Measurements from ENCODE around the gene ANO4.
"Not testable (repeated sequence)": the region's sequence is repeated elsewhere in the genome, so short reads cannot be mapped to it uniquely, and the experiment has no call there.

ANO4 gene

DNA sequence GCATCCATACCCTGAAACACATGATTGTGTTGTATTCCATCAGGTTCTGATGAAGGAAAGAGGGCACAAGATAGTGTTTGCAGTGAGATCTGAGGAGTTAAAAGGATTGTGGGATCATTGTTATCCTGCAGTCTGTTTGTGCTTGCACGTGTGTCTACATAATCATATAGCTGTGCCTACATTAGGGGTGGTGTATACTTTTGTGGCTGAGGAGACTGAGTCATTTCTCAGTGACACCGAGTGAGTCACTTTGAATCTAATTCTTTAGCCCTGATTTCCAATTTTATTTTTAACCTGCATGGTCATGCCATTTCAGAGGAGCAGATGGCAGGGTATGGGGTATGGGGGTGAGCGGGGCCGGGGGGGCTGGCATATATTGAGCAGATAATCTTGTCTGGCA lies 133.2 kb downstream of the ANO4 start (continued):
- TF ChIP-seq, protein P1, sequence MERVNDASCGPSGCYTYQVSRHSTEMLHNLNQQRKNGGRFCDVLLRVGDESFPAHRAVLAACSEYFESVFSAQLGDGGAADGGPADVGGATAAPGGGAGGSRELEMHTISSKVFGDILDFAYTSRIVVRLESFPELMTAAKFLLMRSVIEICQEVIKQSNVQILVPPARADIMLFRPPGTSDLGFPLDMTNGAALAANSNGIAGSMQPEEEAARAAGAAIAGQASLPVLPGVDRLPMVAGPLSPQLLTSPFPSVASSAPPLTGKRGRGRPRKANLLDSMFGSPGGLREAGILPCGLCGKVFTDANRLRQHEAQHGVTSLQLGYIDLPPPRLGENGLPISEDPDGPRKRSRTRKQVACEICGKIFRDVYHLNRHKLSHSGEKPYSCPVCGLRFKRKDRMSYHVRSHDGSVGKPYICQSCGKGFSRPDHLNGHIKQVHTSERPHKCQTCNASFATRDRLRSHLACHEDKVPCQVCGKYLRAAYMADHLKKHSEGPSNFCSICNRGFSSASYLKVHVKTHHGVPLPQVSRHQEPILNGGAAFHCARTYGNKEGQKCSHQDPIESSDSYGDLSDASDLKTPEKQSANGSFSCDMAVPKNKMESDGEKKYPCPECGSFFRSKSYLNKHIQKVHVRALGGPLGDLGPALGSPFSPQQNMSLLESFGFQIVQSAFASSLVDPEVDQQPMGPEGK (tag by site-specific recombination; IDR thresholded peaks at IDR 0.05) = no peak
- no peak for TF ChIP-seq ZNF239 (tag by site-specific recombination; IDR thresholded peaks at IDR 0.05)

DNA sequence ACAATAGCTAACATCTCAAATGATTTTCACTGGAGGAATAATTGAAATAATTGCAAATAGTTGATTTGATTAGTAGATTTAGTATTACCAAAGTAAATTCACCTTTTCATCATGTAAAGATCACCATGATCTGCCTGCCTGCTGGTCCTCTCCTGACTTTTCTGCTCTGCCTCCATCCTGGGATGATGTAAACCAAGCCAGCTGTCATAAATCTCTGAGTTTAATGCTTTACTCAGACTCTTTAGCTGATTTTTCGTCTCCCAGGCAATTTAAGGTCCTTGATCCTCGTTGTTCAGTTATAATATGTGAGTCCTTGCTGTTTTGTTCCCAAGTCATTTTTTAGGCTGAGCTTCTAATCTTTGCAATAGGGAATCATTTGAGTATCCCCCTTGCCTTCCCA lies 138.0 kb downstream of the ANO4 start:
- ChIA-PET CTCF (interaction anchor here (0.6 kb wide), 1 partner anchor 35 kb away, joined by 3 read pairs; no protein-coding TSS in a partner anchor), POLR2A (no interaction called here)

DNA sequence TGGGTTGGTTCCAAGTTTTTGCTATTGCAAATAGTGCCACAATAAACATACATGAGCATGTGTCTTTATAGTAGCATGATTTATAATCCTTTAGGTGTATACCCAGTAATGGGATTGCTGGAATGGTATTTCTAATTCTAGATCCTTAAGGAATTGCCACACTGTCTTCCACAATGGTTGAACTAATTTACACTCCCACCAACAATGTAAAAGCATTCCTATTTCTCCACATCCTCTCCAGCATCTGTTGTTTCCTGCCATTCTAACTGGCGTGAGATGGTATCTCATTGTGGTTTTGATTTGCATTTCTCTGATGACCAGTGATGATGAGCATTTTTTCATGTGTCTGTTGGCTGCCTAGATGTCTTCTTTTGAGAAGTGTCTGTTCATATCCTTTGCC lies 139.0 kb downstream of the ANO4 start:
- H3K9me3 ChIP-seq (ENCODE audit: control insufficient read depth, insufficient read depth, low read depth, low read length); POLR2A ChIA-PET; H3K4me1 ChIP-seq (ENCODE audit: control insufficient read depth, insufficient read depth, low read length); H3K27ac ChIP-seq (ENCODE audit: extremely low read depth, low read depth, low read length); CTCF ChIA-PET; H3K36me3 ChIP-seq (ENCODE audit: control insufficient read depth in 2 of 2, insufficient read depth in 1 of 2, low read length in 2 of 2); H3K4me3 ChIP-seq (ENCODE audit: low read depth, low read length): not testable (repeated sequence)

More for the DNA sequence above, 138.0 kb downstream of the ANO4 start:
- H3K4me3 ChIP-seq (ENCODE audit: low read depth, low read length) = no peak overlapping the region
- no peaks in the 10 kb centered on the region for H3K4me1 ChIP-seq (ENCODE audit: control insufficient read depth, insufficient read depth, low read length)
- no peak for TF ChIP-seq ZBTB48 (tag by site-specific recombination; IDR thresholded peaks at IDR 0.05)
- no peaks in the 10 kb centered on the region for H3K36me3 ChIP-seq (ENCODE audit: control insufficient read depth in 2 of 2, insufficient read depth in 1 of 2, low read length in 2 of 2)
- H3K9me3 ChIP-seq (ENCODE audit: control insufficient read depth, insufficient read depth, low read depth, low read length) = no peaks in the 10 kb centered on the region
- no peak overlapping the region for H3K27ac ChIP-seq (ENCODE audit: extremely low read depth, low read depth, low read length)

DNA sequence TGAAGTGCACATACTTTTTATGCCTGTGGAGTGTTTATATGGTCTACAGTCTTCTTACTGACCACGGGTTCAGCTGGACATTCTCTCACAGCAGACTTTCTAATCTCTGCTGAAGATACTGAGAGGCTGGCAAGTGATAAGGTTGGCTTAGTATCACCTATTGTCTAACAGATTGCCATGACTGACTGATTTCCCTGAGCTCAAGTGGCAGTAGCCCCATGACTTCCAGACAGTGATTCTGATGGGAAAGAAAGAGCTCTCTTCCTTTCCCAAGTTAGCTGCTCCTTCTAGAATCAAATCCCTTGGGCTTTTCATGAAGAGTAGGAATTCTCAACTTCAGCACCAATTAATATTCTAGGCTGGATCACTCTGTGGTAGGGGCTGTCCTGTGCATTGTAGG lies 141.4 kb downstream of the ANO4 start:
- H3K4me3 ChIP-seq (ENCODE audit: low read depth, low read length) = no peak overlapping the region
- no peaks in the 10 kb centered on the region for H3K9me3 ChIP-seq (ENCODE audit: control insufficient read depth, insufficient read depth, low read depth, low read length)
- TF ChIP-seq YY1 (tag by site-specific recombination; IDR thresholded peaks at IDR 0.05) (no peak), ZNF366 (tag by site-specific recombination; conservative IDR thresholded peaks at IDR 0.05) (no peak), ZNF768 (tag by site-specific recombination; IDR thresholded peaks at IDR 0.05) (no peak), ZNF791 (tag by site-specific recombination; IDR thresholded peaks at IDR 0.05) (no peak), ZNF155 (tag by site-specific recombination; IDR thresholded peaks at IDR 0.05) (no peak), GLIS2 (tag by site-specific recombination; IDR thresholded peaks at IDR 0.05) (no peak), SCRT2 (tag by site-specific recombination; IDR thresholded peaks at IDR 0.05) (no peak), ZNF248 (tag by site-specific recombination; IDR thresholded peaks at IDR 0.05) (no peak), ZBTB48 (tag by site-specific recombination; IDR thresholded peaks at IDR 0.05) (no peak), ZFP3 (tag by site-specific recombination; IDR thresholded peaks at IDR 0.05; ENCODE audit: low read depth) (no peak), KLF8 (tag by site-specific recombination; IDR thresholded peaks at IDR 0.05) (no peak), ZNF426 (tag by site-specific recombination; IDR thresholded peaks at IDR 0.05) (no peak), RBAK (tag by site-specific recombination; IDR thresholded peaks at IDR 0.05) (no peak), ZNF677 (tag by site-specific recombination; IDR thresholded peaks at IDR 0.05) (no peak), ZFP69B (tag by site-specific recombination; IDR thresholded peaks at IDR 0.05) (no peak)
- TF ChIP-seq, protein P2, sequence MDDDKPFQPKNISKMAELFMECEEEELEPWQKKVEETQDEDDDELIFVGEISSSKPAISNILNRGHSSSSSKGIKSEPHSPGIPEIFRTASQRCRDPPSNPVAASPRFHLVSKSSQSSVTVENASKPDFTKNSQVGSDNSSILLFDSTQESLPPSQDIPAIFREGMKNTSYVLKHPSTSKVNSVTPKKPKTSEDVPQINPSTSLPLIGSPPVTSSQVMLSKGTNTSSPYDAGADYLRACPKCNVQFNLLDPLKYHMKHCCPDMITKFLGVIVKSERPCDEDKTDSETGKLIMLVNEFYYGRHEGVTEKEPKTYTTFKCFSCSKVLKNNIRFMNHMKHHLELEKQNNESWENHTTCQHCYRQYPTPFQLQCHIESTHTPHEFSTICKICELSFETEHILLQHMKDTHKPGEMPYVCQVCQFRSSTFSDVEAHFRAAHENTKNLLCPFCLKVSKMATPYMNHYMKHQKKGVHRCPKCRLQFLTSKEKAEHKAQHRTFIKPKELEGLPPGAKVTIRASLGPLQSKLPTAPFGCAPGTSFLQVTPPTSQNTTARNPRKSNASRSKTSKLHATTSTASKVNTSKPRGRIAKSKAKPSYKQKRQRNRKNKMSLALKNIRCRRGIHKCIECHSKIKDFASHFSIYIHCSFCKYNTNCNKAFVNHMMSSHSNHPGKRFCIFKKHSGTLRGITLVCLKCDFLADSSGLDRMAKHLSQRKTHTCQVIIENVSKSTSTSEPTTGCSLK (tag by site-specific recombination; IDR thresholded peaks at IDR 0.05) = no peak
- TF ChIP-seq, protein P3, sequence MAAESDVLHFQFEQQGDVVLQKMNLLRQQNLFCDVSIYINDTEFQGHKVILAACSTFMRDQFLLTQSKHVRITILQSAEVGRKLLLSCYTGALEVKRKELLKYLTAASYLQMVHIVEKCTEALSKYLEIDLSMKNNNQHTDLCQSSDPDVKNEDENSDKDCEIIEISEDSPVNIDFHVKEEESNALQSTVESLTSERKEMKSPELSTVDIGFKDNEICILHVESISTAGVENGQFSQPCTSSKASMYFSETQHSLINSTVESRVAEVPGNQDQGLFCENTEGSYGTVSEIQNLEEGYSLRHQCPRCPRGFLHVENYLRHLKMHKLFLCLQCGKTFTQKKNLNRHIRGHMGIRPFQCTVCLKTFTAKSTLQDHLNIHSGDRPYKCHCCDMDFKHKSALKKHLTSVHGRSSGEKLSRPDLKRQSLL (tag by site-specific recombination; IDR thresholded peaks at IDR 0.05) = no peak
- TF ChIP-seq, protein P4, sequence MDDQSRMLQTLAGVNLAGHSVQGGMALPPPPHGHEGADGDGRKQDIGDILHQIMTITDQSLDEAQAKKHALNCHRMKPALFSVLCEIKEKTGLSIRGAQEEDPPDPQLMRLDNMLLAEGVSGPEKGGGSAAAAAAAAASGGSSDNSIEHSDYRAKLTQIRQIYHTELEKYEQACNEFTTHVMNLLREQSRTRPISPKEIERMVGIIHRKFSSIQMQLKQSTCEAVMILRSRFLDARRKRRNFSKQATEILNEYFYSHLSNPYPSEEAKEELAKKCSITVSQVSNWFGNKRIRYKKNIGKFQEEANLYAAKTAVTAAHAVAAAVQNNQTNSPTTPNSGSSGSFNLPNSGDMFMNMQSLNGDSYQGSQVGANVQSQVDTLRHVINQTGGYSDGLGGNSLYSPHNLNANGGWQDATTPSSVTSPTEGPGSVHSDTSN (CRISPR knock-in tag; IDR thresholded peaks at IDR 0.05) = no peak
- TF ChIP-seq, protein P5, sequence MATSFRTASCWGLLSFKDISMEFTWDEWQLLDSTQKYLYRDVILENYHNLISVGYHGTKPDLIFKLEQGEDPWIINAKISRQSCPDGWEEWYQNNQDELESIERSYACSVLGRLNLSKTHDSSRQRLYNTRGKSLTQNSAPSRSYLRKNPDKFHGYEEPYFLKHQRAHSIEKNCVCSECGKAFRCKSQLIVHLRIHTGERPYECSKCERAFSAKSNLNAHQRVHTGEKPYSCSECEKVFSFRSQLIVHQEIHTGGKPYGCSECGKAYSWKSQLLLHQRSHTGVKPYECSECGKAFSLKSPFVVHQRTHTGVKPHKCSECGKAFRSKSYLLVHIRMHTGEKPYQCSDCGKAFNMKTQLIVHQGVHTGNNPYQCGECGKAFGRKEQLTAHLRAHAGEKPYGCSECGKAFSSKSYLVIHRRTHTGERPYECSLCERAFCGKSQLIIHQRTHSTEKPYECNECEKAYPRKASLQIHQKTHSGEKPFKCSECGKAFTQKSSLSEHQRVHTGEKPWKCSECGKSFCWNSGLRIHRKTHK (tag by site-specific recombination; IDR thresholded peaks at IDR 0.05) = no peak
- CTCF ChIA-PET = interaction anchor here (0.5 to 1.5 kb wide), 2 partner anchors 9 to 674 kb away, joined by 3 to 6 read pairs; no protein-coding TSS in a partner anchor
- no peaks in the 10 kb centered on the region for H3K36me3 ChIP-seq (ENCODE audit: control insufficient read depth in 2 of 2, insufficient read depth in 1 of 2, low read length in 2 of 2)
- no peaks in the 10 kb centered on the region for H3K4me1 ChIP-seq (ENCODE audit: control insufficient read depth, insufficient read depth, low read length)
- no peak overlapping the region for H3K27ac ChIP-seq (ENCODE audit: extremely low read depth, low read depth, low read length)
- POLR2A ChIA-PET = interaction anchor here (0.6 kb wide), 1 partner anchor 40 kb away, joined by 3 read pairs; no protein-coding TSS in a partner anchor

All from HEK293 (cell line).